Stomach (tissue), 9 donors: ENCODE results near the gene COL5A1. TPM values are rescaled to one million over a fixed set of nuclear protein-coding genes. Genes with fewer than 3 reads are reported as not detected.

Source experiments
- DNase-seq, 2 donors: peaks; one replicate each; pipeline versions ENCODE4 v3.0.0 to v3.0.0-alpha.2; 2013 to 2019
- H3K27ac ChIP-seq, 5 donors: fragments of 200-600 bp in 4 of 5; sonication (generic) in 4 of 5; one replicate each; pipeline ENCODE4 v1.5.1; 2013 to 2019; ENCODE audit warnings: mild to moderate bottlenecking in 1 of 5, moderate library complexity in 1 of 5
- H3K27me3 ChIP-seq, 3 donors: fragments of 200-600 bp; sonication (generic); one replicate each; pipeline ENCODE4 v1.5.1; 2017 to 2019; ENCODE audit warnings: mixed run types in 1 of 3
- H3K36me3 ChIP-seq, 4 donors: fragments of 200-600 bp; sonication (generic); 1 replicate in 3 of 4; 2 replicates in 1 of 4; pipeline ENCODE4 v1.5.1; 2016 to 2019
- H3K4me1 ChIP-seq, 4 donors: fragments of 200-600 bp; sonication (generic); one replicate each; pipeline ENCODE4 v1.5.1; 2016 to 2019
- H3K4me3 ChIP-seq, 4 donors: fragments of 200-600 bp; sonication (generic) in 3 of 4; one replicate each; pipeline ENCODE4 v1.5.1; 2016 to 2019; ENCODE audit warnings: mild to moderate bottlenecking in 1 of 4
- H3K9me3 ChIP-seq, 4 donors: fragments of 200-600 bp; sonication (generic); one replicate each; pipeline ENCODE4 v1.5.1; 2016 to 2019
- CTCF ChIP-seq, 7 experiments: fragments of 450-650 bp in 4 of 7; fragments of 200-600 bp in 3 of 7; sonication (generic) in 3 of 7; IDR thresholded peaks; one replicate each; pipeline ENCODE4 v1.5.1; 2016 to 2019; ENCODE audit warnings: antibody characterized with exemption in 7 of 7, control low read depth in 2 of 7, mild to moderate bottlenecking in 1 of 7
- EP300 ChIP-seq: sonication (generic); formaldehyde crosslinking; IDR thresholded peaks from one replicate; pipeline ENCODE4 v1.6.1; 2017; ENCODE audit warnings: antibody characterized with exemption
- POLR2A ChIP-seq, 4 donors: fragments of 450-650 bp; IDR thresholded peaks; one replicate each; pipeline ENCODE4 v1.6.1; 2016; ENCODE audit warnings: antibody characterized with exemption in 4 of 4, control low read depth in 2 of 4, mild to moderate bottlenecking in 1 of 4, moderate library complexity in 1 of 4
- POLR2AphosphoS5 ChIP-seq, 3 donors: sonication (generic); formaldehyde crosslinking; IDR thresholded peaks; one replicate each; pipeline ENCODE4 v1.6.1; 2016; ENCODE audit warnings: antibody characterized with exemption in 3 of 3
- WGBS, 5 donors: extraction: QIAGEN DNeasy Blood & Tissue Kit in 3 of 5; methylation state at CpG; one replicate each; pipeline versions ENCODE4 v1.1.5 to v1.1.7; 2013 to 2018; 5-methylcytosine and 5-hydroxymethylcytosine counted together
- intact Hi-C: fragments of 100-400 bp; cut with DNase I; formaldehyde crosslinking; loops from one replicate; pipeline ENCODE4 v1.15.1; 2023; ENCODE audit warnings: low total_unique reads
- polyA plus RNA-seq, 3 donors: library from polyadenylated mRNA; stranded (reverse); fragments of 200-250 nt; gene quantifications; one replicate each; pipeline ENCODE4 v1.2.3, GENCODE V29; 2013
- total RNA-seq, 5 donors: library from RNA; depleted of rRNA; stranded (reverse); fragments of >200 nt; gene quantifications; one replicate each; pipeline versions ENCODE4 v1.1.0 to v1.2.3, GENCODE V29; 2014 to 2016
- donor health status: healthy with polysubstance abuse.
- donor health status: Bipolar disorder and iron deficiency.
- donor health status: healthy.

COL5A1 gene
- total and polyA plus RNA-seq, 8 donors = 7.3 to 205 (median 26.4) TPM

DNA sequence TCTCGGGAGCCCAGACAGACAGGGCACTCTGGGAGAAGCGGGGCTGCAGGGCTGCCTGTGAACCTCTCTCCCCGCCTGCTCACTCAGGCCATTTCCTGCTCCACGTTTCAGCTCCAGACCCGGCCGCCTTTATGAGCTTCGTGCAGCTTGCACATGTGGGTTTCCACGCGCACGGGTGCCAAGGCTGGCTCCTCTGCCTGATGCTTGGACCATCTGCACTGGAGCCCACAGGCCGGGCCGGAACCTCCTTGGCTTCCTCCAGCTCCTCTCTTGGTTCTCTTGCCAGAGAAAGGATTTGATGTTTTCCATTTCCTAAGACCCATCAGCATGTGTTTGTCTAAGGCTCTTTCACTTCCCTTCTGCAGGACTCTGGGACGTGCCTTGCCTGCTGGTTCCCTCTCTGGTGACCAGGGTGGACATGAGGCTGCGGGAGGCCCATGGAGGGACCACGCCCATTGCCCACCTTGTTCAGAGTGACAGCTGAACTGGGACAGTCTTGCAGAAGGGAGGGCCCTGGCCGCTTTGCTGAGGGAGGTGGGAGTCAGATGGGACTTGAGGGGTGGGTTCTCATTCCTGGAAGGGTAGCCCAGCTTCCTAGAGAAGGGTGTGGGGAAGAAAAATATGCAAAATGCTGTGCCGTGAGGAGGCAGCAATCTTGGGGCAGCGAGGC, 23.3 kb upstream of the COL5A1 start:
- peaks cover 0 to 33% (median 0%) of the 10 kb centered on the region in 3 donors for H3K27me3 ChIP-seq
- H3K9me3 ChIP-seq = peaks cover 0 to 8% (median 0%) of the 10 kb centered on the region in 4 donors
- intact Hi-C loops = no loop called here
- TF ChIP-seq POLR2AphosphoS5 (IDR thresholded peaks at IDR 0.05) = no peak
- TF ChIP-seq POLR2A (IDR thresholded peaks at IDR 0.05) = no peak
- no peak for TF ChIP-seq EP300
- no peak for TF ChIP-seq CTCF (IDR thresholded peaks at IDR 0.05)
- no peak overlapping the region for H3K4me3 ChIP-seq
- H3K4me1 ChIP-seq = peaks cover 0 to 11% (median 9%) of the 10 kb centered on the region in 4 donors
- DNase-seq = peak in 1 of 2 donors; percentile 63
- no peak overlapping the region for H3K27ac ChIP-seq
- H3K36me3 ChIP-seq = no peaks in the 10 kb centered on the region
- 50 to 63% (median 63%) methylated on average over 17 to 18 of the region's 18 CpGs for WGBS, 5 donors

DNA sequence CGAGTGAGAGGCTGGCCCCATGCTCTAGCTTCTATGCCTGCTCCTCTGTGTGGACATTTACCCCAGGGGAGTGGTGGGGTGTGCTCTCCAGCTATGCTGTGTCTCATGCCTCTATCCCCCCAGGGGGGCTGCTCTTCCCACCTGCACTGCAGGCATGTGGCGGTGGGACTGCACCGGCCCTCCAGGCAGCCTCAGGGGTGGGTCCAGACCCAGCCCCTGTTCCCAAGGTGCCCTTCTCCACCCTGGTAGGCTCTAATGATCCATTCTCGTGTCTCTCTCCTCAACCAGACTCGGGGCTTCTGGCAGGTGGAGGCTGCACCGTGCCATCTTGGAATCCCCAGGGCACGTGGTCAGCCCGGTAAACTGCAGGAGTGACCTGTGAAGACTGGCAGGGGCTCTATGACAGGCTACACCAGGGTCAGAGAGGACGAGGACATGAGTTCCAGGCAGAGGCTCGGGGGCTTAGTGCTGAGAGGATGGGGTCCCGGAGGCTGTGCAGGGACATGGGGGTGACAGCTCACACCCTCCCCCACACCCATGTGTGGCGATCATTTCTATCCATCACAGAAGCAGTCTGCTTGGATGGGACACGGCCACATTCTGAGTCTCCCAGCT, 22.7 kb upstream of the COL5A1 start:
- Histone ChIP-seq H3K36me3 (no peaks in the 10 kb centered on the region), H3K27me3 (peaks cover 0 to 40% (median 0%) of the 10 kb centered on the region in 3 donors), H3K9me3 (peaks cover 0 to 8% (median 0%) of the 10 kb centered on the region in 4 donors), H3K4me3 (no peak overlapping the region), H3K4me1 (peaks cover 0 to 11% (median 9%) of the 10 kb centered on the region in 4 donors), H3K27ac (no peak overlapping the region)
- intact Hi-C loops = no loop called here
- DNase-seq = no peak
- TF ChIP-seq EP300 (no peak), POLR2AphosphoS5 (IDR thresholded peaks at IDR 0.05) (no peak), CTCF (IDR thresholded peaks at IDR 0.05) (no peak), POLR2A (IDR thresholded peaks at IDR 0.05) (no peak)
- WGBS, 5 donors = 75 to 85% (median 80%) methylated on average over 6 to 13 of the region's 13 CpGs

DNA sequence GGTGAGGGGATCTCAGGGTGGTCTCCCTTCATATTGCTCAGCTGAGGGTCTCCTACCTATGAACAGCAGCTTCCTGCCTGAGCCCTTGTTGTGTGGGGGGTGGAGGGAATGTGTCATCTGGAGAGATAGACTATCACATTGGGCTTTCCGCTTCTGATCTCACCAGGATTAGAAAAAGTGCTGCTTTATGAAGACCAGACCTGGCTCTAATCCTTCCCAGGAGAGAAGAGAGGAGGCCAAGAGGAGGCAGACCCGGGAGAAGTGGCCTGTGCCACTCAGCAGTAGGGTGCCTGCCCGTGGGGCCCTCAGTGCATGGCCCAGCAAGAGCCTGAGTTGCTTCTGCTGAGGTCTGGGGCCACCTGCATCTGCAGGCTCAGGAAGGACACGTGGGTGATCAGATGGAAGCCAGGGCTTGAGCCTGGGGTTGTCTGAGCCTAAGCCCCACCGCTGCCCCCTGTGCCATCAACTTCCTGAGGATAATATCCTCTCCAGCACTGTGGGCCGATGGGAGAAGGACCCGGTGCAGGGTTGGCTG, 22.1 kb upstream of the COL5A1 start:
- intact Hi-C loops = no loop called here
- no peak for DNase-seq
- WGBS, 5 donors = 68 to 79% (median 79%) methylated on average over 4 to 7 of the region's 7 CpGs
- TF ChIP-seq EP300 (no peak), CTCF (IDR thresholded peaks at IDR 0.05) (no peak), POLR2A (IDR thresholded peaks at IDR 0.05) (no peak), POLR2AphosphoS5 (IDR thresholded peaks at IDR 0.05) (no peak)
- Histone ChIP-seq H3K27ac (no peak overlapping the region), H3K36me3 (no peaks in the 10 kb centered on the region), H3K9me3 (peaks cover 0 to 4% (median 0%) of the 10 kb centered on the region in 4 donors), H3K27me3 (peaks cover 0 to 42% (median 0%) of the 10 kb centered on the region in 3 donors), H3K4me3 (no peak overlapping the region), H3K4me1 (peaks cover 0 to 11% (median 9%) of the 10 kb centered on the region in 4 donors)

- peaks cover 0 to 11% (median 9%) of the 10 kb centered on the region in 4 donors for H3K4me1 ChIP-seq
- 76 to 87% (median 86%) methylated on average over 5 to 19 of the region's 19 CpGs for WGBS, 5 donors
Observed at GRCh38 chr9:134619983-134620661, 21.5 kb upstream of the COL5A1 start.

More at GRCh38 chr9:134619983-134620661, 21.5 kb upstream of the COL5A1 start:
- H3K27me3 ChIP-seq = peaks cover 0 to 42% (median 0%) of the 10 kb centered on the region in 3 donors
- TF ChIP-seq CTCF (IDR thresholded peaks at IDR 0.05) = no peak
- no peak for TF ChIP-seq POLR2AphosphoS5 (IDR thresholded peaks at IDR 0.05)
- no peak for TF ChIP-seq POLR2A (IDR thresholded peaks at IDR 0.05)
- TF ChIP-seq EP300 = no peak
- DNase-seq = no peak
- H3K36me3 ChIP-seq = no peaks in the 10 kb centered on the region
- H3K27ac ChIP-seq = no peak overlapping the region
- intact Hi-C loops = no loop called here
- H3K4me3 ChIP-seq = no peak overlapping the region
- H3K9me3 ChIP-seq = no peaks in the 10 kb centered on the region
